NCI-H2029 treated with DMSO at 0.1 percent for 48 hours (cell line): ENCODE measurements around the gene SFTPA2.
"Not testable (repeated sequence)": the region's sequence is repeated elsewhere in the genome, so short reads cannot be mapped to it uniquely, and the experiment has no call there.

ENCODE experiments used
- DNase-seq: peaks from one replicate; lab custom pipeline; 2025; lab: John Stamatoyannopoulos, UW

The SFTPA2 gene

DNA sequence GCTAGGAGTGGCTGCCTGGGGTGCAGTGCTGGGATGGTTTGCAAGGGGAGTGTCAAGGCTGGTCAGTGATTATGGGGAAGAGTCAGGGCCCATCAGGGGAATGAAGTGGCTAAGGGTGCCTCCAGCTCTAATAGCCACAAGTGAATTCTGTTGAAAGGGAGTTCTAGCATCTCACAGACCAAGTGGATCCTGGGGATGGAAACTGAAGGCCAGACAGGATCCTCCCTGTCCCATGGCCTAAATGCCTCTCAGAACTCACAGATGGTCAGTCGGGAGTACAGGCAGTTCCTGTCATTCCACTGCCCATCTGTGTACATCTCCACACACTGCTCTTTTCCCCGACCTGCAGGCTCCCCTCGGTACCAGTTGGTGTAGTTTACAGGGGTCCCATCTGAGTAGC is 3.2 kb downstream of the SFTPA2 start:
- not testable (repeated sequence) for DNase-seq

DNA sequence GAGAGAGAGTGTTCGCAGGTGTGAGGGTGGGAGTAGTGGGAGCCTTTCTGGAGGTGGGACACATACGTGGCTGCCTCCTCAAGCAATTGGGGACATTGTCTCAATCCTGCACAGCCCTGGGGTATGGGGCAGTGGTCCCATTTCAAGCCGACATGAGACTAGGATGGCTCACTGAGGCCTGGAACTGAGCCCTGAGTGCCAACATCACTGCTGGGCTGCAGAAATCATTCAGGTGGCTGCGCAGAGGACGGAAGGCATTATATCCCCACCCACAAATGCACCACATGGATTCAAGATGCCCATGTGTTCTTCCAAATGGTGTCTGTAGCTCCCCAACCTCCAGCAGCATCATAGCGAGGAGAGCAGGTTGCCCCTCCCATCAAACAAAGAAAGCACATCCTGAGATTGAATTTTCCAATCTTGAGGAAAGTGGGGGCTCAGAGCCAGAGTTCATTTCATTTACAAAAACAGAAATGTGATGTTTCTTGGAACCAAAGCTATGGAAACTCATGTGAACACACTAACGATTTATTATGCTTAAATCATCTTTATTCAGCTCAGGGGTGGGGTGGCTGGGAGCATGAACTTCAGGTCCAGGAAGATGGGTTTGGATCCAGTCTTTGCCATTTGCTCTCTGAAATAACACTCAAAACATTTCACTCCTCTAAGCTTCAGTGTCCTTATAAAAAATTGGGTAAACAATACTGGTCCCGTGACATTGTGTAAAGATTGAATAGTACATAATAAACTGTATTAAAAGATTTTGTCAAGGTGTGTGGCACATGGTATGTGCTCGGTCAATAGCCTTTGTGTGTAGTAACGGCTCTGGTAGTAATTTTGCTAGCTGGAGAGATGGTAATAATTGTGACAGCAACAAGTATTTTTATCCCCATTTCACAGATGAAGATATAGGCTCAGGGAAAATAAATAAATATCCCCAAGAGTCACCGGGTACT is 4.6 kb downstream of the SFTPA2 start:
- no peak for DNase-seq

DNA sequence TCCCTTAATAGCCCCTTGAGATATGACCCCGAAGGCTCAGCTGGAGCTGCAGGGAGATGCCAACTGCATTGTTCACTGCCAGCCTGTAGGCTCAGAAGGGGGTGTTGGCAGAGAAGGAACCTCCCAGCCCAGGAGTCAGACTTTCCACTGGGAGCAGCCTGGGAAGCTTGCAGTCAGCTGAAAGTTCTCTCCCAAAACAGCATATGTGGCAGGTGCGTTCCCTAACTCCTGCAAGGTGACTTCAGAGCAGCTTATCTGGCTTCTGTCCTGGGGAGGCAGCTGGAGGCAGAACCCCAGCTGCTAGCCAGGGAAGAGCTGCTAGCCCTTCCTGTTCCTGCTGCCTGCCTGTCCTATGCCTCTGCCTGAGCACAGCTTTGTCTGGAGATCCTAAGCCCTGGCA is 8.1 kb downstream of the SFTPA2 start:
- no peak for DNase-seq

DNA sequence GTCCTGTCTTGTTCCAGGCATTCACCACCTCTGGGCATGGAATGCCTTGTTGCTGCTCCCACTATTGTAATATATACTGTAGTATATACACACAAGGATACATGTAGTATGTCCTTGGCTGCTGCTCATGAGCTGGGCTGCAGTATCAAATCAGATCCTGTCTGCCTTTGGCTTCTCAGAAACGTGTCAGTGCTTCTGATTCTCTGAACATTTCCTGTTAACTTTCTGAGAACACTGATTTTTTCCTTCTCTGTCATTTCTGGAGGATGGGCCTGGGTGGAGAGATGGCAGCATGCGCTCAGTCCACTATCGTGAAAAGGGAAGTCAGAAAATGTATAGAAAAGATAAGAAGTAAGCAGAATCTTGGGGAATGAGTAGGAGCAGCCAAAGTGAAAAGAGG is 12.2 kb downstream of the SFTPA2 start:
- DNase-seq = no peak

DNA sequence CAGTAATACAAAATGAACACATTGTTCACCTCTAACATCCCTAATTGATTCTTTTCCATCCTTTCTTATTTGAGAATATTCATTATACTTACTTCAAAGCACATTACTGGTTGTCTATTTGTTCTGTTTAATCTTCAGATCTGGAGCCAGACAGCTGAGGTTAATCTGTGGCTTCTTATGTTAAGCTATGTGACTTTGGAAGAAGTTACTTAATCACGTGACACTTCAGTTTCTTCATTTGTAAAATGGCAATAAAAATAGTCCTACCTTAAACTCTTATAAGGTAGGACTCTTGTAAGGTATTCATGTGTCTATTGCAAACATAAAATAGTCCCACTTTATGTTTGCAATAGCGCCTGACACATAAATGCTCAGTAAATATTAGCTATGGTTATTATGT is 13.1 kb downstream of the SFTPA2 start:
- DNase-seq = not testable (repeated sequence)

DNA sequence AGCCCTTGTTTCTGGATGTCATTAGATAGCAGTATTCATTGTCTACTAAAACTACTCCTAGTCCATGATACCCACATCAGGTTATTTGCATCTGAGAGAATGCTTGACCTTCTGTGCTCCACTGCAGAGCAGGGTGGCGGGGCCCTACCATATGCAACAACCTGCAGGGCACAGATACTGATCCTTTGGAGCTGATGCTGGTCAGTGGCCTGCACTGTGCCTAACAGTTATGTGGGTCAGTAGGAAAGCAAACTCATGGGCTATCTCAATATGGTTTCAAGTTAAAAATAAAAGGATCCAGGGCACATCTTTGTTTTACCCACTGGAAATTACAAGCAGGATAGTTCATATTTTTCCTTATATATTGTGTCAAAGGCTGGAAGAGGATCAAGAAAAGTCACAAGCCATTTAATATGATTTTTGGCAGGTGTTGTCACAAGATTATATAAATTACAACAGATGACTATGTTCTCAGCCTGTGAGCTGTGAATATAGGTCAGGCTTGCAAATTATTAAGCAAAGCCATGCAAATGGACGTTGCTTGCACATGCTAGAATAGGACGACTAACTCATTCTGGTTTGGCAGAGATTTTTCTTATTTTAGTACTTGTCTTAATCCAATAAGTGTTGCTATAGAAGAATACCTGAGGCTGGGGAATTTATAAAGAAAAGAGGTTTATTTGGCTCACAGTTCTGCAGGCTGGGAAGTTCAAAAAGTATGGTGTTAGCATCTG is 15.1 kb downstream of the SFTPA2 start:
- not testable (repeated sequence) for DNase-seq

DNA sequence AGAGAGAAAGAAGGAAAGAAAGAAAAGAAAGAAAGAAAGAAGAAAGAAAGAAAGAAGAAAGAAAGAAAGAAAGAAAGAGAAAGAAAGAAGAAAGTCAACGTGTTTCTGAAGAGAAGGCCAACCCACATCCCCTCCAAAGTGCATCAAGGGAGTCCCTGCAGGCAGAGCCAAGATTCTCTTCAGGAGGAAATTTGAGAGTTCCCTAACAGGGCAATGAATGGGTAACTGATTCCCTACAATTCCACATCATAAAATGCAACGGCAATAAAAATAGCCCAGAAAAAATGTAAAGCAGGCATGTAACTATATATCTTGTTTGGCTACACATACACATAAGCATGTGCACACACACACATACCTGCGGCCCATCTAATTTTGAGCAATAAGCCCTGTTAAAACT is 15.8 kb downstream of the SFTPA2 start:
- DNase-seq = not testable (repeated sequence)

DNA sequence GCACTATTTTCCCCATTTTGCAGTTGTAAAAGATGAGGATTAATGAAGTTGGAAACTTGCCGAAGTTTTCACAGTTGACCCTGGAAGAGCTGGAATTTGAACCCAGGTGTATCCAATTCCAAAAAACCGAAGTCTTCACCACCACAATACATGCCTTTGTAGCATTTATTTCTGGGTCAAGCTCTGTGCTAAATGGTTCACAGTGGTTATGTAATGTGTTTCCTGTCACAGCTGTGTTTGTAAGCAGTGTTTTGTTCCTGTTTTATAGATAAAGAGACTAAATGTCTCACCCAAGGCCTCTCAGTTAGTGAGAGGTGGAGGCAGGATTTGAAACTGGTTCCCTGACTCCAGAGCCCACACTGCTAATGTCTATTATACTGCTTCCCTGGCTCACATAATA is 17.6 kb downstream of the SFTPA2 start:
- DNase-seq = no peak

DNA sequence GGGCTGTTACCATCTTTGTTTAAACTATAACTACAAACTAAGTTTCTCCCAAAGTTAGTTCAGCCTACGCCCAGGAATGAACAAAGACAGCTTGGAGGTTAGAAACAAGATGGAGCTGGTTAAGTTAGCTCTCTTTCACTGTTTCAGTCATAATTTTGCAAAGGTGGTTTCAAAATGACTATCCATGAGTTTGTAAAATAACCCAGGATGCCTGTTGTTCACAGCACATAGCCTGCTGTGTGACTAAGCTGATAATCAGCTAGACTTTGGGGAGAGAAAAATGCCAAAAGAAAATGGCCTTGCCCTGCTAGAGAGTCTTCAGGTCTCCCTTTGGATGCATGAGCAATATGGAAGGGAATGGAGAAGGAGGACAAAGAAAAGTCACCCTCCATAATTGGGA is 19.3 kb downstream of the SFTPA2 start:
- not testable (repeated sequence) for DNase-seq

DNA sequence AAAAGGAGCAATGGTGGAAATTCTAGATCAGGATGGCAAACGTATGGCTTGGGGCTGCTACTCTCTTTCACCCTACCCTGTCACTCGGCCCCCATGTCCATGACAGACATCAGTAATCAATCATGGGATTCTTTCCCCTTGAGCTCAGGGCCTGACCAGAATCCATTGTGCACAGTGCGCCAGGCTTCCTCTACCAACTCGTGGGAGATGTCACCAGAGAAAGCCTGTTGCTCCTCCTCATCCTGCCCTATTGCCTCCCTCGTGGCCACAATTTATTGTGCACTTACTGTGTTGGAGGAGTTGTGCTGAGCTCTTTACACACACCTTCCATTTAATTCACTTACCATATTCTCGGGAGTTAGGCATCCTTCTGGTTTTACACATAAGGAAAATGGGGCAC is 21.9 kb downstream of the SFTPA2 start:
- DNase-seq = not testable (repeated sequence)

DNA sequence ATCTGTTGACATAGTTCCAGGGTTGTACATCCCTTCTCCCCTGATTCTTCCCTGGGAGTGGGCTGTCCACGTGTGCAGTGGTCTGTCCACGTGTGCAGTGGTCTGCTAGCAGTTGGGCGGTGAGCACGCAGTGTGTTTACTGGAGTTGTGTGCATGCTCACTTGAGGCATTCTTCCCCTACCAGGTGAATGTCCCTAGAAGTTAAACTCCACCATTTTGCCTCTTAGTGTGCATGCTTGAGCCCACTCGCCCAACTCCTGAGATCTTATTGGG is 26.4 kb downstream of the SFTPA2 start:
- DNase-seq = not testable (repeated sequence)

DNA sequence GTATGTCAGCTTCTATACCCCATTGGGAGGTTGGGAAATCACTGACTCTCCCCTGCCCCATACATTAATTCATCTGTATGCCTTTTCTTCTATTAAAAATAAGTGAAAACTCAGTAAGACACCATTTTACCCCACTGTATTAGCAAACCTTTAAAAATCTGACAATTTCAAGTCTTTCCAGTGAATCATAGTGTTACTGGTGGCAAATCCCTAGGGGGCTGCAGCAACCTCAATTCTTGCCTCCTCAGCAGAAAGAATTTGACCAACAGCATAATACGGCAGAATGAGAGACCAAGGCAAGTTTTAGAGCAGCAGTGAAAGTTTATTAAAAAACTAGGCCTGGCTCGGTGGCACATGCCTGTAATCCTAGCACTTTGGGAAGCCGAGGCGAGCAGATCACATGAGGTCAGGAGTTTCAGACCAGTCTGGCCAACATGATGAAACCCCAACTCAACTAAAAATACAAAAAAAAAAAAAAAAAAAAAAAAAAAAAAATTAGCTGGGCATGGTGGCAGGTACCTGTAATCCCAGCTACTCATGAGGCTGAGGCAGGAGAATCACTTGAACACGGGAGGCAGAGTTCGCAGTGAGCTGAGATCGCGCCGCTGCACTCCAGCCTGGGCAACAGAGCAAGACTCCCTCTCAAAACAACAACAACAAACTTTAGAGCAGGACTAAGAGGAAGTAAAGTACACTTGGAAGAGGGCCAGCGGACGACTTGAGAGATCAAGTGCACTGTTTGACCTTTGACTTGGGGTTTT is 26.9 kb downstream of the SFTPA2 start:
- not testable (repeated sequence) for DNase-seq

DNA sequence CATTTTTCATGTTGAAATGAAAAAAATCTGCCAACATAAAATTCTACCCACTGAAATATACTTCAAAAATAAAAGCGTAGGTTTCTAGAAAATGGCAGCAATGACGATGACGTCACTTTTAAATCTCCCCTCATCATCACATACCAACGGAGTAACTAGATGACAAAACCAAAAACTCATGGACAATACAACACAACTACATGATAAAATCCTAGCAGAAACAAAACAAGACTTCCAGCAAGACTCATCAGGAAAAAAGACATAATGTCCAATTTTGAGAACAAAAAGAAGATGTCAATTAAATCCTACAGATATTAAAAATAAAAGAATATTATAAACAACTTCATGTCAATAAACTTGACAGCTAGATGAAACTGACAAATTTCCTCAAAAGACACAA is 31.9 kb downstream of the SFTPA2 start:
- DNase-seq = not testable (repeated sequence)

DNA sequence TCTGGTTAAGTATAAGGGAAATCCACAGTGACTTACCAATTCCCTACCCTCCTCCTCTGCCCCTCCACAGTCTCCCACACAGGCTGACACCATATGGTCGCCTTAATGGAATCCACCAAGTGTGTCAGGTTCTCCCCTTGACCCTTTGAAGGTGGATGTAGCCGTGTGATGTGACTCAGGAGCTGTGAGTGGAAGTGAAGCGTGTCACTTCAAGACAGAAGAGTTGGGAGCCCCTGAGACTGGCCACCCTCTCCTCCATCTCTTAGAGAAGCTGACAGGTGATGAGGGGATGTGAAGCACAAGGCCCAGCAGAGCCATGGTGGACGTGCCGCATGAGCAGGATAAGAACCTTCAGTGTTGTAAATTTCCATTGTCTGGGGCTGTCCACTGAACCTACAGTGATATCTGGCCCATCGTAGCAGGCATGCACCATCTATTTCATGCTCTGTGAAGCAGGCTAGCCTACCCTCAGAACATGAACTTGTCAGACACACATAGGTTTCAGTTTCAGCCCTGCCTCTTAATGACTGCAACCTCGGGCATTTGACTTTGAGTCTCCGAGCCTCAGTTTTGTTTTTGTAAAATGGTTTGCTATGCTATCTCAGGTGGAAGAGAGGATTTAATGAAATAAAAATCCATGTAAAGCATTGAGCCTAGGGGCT is 35.0 kb downstream of the SFTPA2 start:
- DNase-seq = not testable (repeated sequence)

DNA sequence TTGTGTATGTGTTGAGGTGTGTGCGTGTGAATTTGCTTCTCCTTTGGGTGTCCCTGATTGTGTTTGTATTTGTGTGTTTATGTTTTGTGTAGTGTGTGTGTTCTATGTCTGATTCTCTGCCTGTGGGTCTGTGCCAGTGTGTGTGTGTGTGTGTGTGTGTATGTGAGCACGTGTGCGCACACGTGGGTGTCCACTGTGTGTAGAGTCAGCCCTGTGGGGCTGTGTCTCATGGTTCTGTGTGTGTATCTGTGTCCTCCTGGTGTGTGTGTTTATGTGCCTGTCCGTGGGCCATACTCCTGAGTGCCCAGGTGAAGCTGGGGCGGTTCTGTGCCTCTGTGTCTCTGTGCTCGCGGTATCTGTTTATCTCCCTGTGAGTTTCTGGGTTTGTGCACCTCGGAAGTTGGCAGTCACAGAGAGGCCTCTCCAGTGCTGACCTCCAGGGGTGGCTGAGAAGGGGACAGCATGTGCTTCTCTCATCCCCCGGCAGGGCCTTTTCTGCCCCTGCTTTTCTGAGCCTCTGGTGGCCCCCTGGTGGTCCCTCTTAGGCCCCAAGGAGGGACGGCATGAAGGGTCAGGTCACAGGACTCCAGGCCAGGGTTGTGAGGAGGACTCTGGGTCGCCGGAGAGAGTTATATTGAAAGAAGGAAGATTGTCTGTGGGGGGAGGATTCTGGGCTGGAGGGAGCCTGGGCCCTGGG is 36.9 kb downstream of the SFTPA2 start:
- not testable (repeated sequence) for DNase-seq

DNA sequence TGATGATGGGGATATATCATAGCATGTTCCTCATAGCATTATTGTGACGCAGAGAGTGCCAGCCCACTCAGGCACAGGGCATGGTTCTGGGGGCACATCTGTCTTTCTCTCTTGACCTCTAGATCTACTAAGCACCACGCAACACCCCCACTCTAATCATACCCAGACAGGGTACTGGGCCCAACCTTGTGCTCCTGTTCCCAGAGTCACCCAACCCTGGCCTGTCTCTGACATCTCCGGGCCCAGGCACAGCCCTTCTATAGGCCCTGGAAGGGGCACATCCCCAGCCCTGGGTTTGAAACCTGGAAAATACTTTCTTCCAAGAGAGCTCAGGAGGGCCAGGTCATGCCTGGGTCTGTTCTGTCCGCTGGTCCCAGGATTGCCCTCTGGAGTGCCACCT is 37.7 kb downstream of the SFTPA2 start:
- DNase-seq = not testable (repeated sequence)

DNA sequence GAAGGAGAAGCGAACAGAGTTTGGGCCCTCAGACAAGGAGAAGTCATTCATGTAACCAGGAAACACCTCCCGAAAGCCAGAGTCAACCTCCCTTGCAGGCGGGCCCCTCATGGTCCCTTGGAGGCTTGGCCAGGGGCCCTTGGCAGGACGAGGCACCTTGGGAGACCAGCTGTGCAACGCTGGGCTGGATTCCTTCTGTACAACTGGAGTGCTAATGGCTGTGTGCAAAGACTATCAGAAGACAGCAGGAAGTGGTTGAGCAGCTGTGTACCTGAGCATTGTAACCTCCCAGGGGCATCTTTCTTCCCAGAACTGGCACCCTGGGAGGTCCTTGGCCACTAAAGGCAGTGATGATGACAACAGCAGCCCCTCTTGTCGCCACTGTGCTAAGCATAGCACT is 38.5 kb downstream of the SFTPA2 start:
- not testable (repeated sequence) for DNase-seq

DNA sequence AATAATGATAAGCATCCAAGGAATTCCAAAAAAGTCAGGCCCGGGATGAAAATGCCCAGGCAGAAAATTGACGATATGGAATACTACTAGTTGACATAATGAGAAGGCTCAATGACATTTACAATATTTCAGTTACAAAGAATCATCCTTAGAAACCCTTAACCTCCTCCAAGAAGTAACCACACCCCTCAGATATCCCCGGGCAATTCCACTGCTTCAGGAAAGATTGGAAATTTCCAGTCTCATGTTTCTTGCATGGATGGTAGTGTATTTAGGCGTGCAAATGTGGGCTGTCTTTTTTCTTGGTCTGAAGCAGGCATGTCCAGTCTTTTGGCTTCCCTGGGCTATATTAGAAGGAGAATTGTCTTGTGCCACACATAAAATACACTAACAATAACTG is 42.6 kb downstream of the SFTPA2 start:
- DNase-seq = not testable (repeated sequence)

DNA sequence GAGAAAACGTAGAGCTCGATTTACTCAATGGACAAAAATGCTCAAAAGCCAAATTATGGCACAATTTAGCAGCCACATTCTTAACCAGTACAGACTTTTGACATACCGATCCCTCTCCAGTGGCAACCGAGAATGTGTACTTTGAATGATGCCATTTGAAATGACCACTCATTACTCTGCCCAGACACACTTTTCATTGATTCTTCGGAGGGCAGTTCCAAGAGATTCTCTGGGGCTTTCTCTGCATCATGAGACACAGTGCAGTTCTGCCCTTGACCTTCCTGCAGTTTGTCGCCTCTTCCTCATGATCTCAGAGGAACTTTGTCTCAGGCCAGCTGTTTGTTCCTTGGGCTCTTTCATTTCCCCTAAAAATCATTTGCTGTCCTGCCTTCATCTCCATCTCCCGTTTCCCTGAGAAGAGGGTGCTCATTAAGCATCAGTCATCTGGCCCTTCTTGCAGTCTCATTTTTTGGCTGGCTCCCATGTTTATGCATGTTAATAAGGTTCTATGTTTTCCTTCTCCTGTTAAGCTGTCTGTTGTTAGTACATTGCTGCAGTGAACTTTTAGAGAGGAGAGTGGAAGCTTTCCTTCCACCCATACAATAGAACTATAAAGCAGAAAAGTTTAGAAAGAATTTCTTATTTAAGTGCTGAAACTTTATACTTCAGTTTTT is 43.5 kb downstream of the SFTPA2 start:
- DNase-seq = not testable (repeated sequence)

DNA sequence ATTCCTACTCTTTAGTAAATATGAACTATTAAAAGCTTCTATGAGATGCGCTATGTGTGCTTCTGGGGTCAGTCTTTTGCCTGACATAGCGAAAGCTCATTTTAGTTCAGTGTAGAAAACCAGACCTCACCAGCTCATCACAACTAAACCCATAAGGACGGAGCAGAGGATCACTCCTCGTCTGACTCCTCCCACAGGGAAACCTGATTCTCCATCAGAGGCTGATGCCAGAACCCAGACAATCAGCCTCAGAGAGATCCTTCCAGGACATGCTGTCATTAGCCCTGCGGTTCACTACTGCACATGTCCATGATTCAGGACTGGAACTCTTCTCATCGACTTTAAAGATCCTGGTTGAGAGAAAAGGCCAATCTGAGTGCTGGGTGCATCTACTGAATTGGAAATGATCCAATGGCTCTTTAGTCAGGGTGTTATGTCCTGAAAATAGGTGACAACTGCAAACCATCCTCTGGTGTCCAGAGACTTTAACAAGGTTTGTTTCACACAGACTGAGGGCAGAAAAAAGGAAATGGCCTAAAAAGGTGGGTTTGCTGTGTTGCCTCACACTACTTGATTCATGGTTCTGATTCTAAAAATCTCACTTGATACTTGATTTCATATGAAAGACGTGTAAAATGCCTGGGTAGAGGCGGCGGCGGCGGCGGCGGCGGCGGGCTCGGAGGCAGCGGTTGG is 48.2 kb downstream of the SFTPA2 start, which contains the start of gene EIF5AL1:
Gene EIF5AL1, plus strand, starts transcription at position 643 of the 693 bp plus-strand sequence. CDS start 117 bp downstream, outside the sequence.
- not testable (repeated sequence) for DNase-seq
